Cardiac muscle cell (in vitro differentiated cells and primary cell): ENCODE measurements around the gene MPPED2. TPM values are rescaled to one million over a fixed set of nuclear protein-coding genes. Genes with fewer than 3 reads are reported as not detected.

ENCODE experiments used
- DNase-seq, 2 donors: peaks; one replicate each; pipeline versions ENCODE4 v3.0.0 to v3.0.0-alpha.2; 2010 to 2017; ENCODE audit warnings: low read depth in 1 of 2, low spot score in 1 of 2
- H3K27ac ChIP-seq: fragments of 200-600 bp; sonication (generic); 2 replicates; pipeline ENCODE4 v1.5.1; 2016
- H3K27me3 ChIP-seq: fragments of 200-600 bp; sonication (generic); 2 replicates; pipeline ENCODE4 v1.6.0; 2016; ENCODE audit warnings: control low read depth
- H3K36me3 ChIP-seq: fragments of 200-600 bp; sonication (generic); 2 replicates; pipeline ENCODE4 v1.5.1; 2016; ENCODE audit warnings: control low read depth
- H3K4me1 ChIP-seq: fragments of 200-600 bp; sonication (generic); 2 replicates; pipeline ENCODE4 v1.8.1; 2017; ENCODE audit warnings: low read depth, mild to moderate bottlenecking, mixed run types
- H3K4me3 ChIP-seq: fragments of 200-600 bp; sonication (generic); 2 replicates; pipeline ENCODE4 v1.5.1; 2016; ENCODE audit warnings: mild to moderate bottlenecking
- H3K9me3 ChIP-seq: fragments of 200-600 bp; sonication (generic); 2 replicates; pipeline ENCODE4 v1.5.1; 2017; ENCODE audit warnings: low read depth, mild to moderate bottlenecking, control low read depth
- CTCF ChIP-seq: IDR thresholded peaks from 2 replicates; pipeline ENCODE4 v1.5.1; 2012; ENCODE audit warnings: low read depth, mild to moderate bottlenecking, low read length
- polyA plus RNA-seq: library from polyadenylated mRNA; unstranded; fragments of >200 nt; fragmentation: Nextera tagmentation; extraction: Ambion mirVana; gene quantifications from 2 replicates; pipeline ENCODE4 v1.2.1, GENCODE V29; 2016
- total RNA-seq: library from RNA; depleted of rRNA; stranded (reverse); fragments of >200 nt; gene quantifications from 2 replicates; pipeline ENCODE4 v1.2.3, GENCODE V29; 2016

Gene MPPED2
- total and polyA plus RNA-seq, 2 experiments from 2014 or later: 32.5 to 54.4 TPM

- no peak for DNase-seq
- no peaks in the 10 kb centered on the region for H3K36me3 ChIP-seq
- TF ChIP-seq CTCF: no peak
- H3K27me3 ChIP-seq: no peaks in the 10 kb centered on the region
- H3K27ac ChIP-seq: no peak overlapping the region
- no peaks in the 10 kb centered on the region for H3K9me3 ChIP-seq
- peaks cover 35% of the 10 kb centered on the region for H3K4me1 ChIP-seq
- no peak overlapping the region for H3K4me3 ChIP-seq
Measured at GRCh38 chr11:30477061-30477460, 109.1 kb downstream of the MPPED2 start.

GRCh38 chr11:30474151-30474954, 111.8 kb downstream of the MPPED2 start:
- H3K4me3 ChIP-seq: no peak overlapping the region
- no peak overlapping the region for H3K27ac ChIP-seq
- TF ChIP-seq CTCF: no peak
- H3K4me1 ChIP-seq: peaks cover 25% of the 10 kb centered on the region
- DNase-seq: no peak
- H3K9me3 ChIP-seq: no peaks in the 10 kb centered on the region
- H3K36me3 ChIP-seq: no peaks in the 10 kb centered on the region
- no peaks in the 10 kb centered on the region for H3K27me3 ChIP-seq

- Histone ChIP-seq H3K36me3 (no peaks in the 10 kb centered on the region), H3K9me3 (no peaks in the 10 kb centered on the region), H3K4me3 (no peak overlapping the region), H3K27ac (no peak overlapping the region), H3K27me3 (no peaks in the 10 kb centered on the region), H3K4me1 (peaks cover 32% of the 10 kb centered on the region)
- no peak for TF ChIP-seq CTCF
- DNase-seq: no peak
Measured at GRCh38 chr11:30471244-30471643, 114.9 kb downstream of the MPPED2 start.

- no peak for DNase-seq
- no peak for TF ChIP-seq CTCF
- peaks cover 32% of the 10 kb centered on the region for H3K4me1 ChIP-seq
- H3K9me3 ChIP-seq: no peaks in the 10 kb centered on the region
- no peaks in the 10 kb centered on the region for H3K27me3 ChIP-seq
- H3K4me3 ChIP-seq: no peak overlapping the region
- no peaks in the 10 kb centered on the region for H3K36me3 ChIP-seq
- H3K27ac ChIP-seq: peak overlapping the region; percentile 55
Measured at GRCh38 chr11:30468881-30469280, 117.3 kb downstream of the MPPED2 start.

- Histone ChIP-seq H3K4me3 (no peak overlapping the region), H3K9me3 (no peaks in the 10 kb centered on the region), H3K27ac (peak overlapping the region; percentile 65), H3K36me3 (no peaks in the 10 kb centered on the region), H3K27me3 (no peaks in the 10 kb centered on the region), H3K4me1 (peaks cover 43% of the 10 kb centered on the region)
- TF ChIP-seq CTCF: no peak
- DNase-seq: no peak
Measured at GRCh38 chr11:30467176-30467575, 119.0 kb downstream of the MPPED2 start.
